ENCODE data around the gene EMC8. TPM values are rescaled to one million over a fixed set of nuclear protein-coding genes. Genes with fewer than 3 reads are reported as not detected.

EMC8 gene
- total RNA-seq, 4 donors from 2014 or later = 23.4 to 32.5 (median 26.8) TPM

- H3K4me3 ChIP-seq = no peak overlapping the region
- no peaks in the 10 kb centered on the region for H3K4me1 ChIP-seq
- H3K27ac ChIP-seq = no peak overlapping the region
- ATAC-seq = no peak
- TF ChIP-seq POLR2AphosphoS5 (IDR thresholded peaks at IDR 0.05) (no peak), CTCF (IDR thresholded peaks at IDR 0.05) (no peak), POLR2A (IDR thresholded peaks at IDR 0.05) (no peak), EP300 (IDR thresholded peaks at IDR 0.05) (no peak)
- peaks cover 40% of the 10 kb centered on the region for H3K27me3 ChIP-seq
- WGBS, 2 donors (ENCODE audit: low coverage in 1 of 2) = no CpG with 5 or more reads among the region's 12 CpGs
- no peaks in the 10 kb centered on the region for H3K36me3 ChIP-seq
- no peaks in the 10 kb centered on the region for H3K9me3 ChIP-seq
These were observed 36.4 kb downstream of the EMC8 start for GRCh38 chr16:85762970-85763369.

GRCh38 chr16:85761861-85762260 lies 37.5 kb downstream of the EMC8 start:
- Histone ChIP-seq H3K36me3 (no peaks in the 10 kb centered on the region), H3K9me3 (no peaks in the 10 kb centered on the region), H3K27me3 (peaks cover 40% of the 10 kb centered on the region), H3K4me3 (no peak overlapping the region), H3K27ac (no peak overlapping the region), H3K4me1 (no peaks in the 10 kb centered on the region)
- TF ChIP-seq POLR2A (IDR thresholded peaks at IDR 0.05) = no peak
- no peak for TF ChIP-seq POLR2AphosphoS5 (IDR thresholded peaks at IDR 0.05)
- TF ChIP-seq CTCF (IDR thresholded peaks at IDR 0.05) = no peak
- no peak for TF ChIP-seq EP300 (IDR thresholded peaks at IDR 0.05)
- no peak for ATAC-seq
- 45 to 65% methylated on average over 2 to 5 of the region's 6 CpGs for WGBS, 2 donors (ENCODE audit: low coverage in 1 of 2)

GRCh38 chr16:85759631-85760419 lies 39.5 kb downstream of the EMC8 start:
- whole genome bisulfite sequencing, 2 donors (ENCODE audit: low coverage in 1 of 2) = 56 to 68% methylated on average over 5 to 6 of the region's 20 CpGs
- TF ChIP-seq CTCF (IDR thresholded peaks at IDR 0.05) (peak in 1 of 4 experiments; percentile 30), POLR2AphosphoS5 (IDR thresholded peaks at IDR 0.05) (no peak)
- Histone ChIP-seq H3K27ac (no peak overlapping the region), H3K4me1 (no peaks in the 10 kb centered on the region), H3K9me3 (no peaks in the 10 kb centered on the region), H3K4me3 (no peak overlapping the region), H3K36me3 (no peaks in the 10 kb centered on the region), H3K27me3 (peaks cover 40% of the 10 kb centered on the region)
- no peak for ATAC-seq

- no peaks in the 10 kb centered on the region for H3K9me3 ChIP-seq
- ATAC-seq = no peak
- TF ChIP-seq POLR2A (IDR thresholded peaks at IDR 0.05) = no peak
- TF ChIP-seq EP300 (IDR thresholded peaks at IDR 0.05) = no peak
- TF ChIP-seq CTCF (IDR thresholded peaks at IDR 0.05) = no peak
- no peak for TF ChIP-seq POLR2AphosphoS5 (IDR thresholded peaks at IDR 0.05)
- no peaks in the 10 kb centered on the region for H3K4me1 ChIP-seq
- 56 to 63% methylated on average over 8 to 9 of the region's 16 CpGs for WGBS, 2 donors (ENCODE audit: low coverage in 1 of 2)
- H3K4me3 ChIP-seq = no peak overlapping the region
- no peak overlapping the region for H3K27ac ChIP-seq
- H3K27me3 ChIP-seq = peaks cover 40% of the 10 kb centered on the region
- no peaks in the 10 kb centered on the region for H3K36me3 ChIP-seq
These were observed 40.2 kb downstream of the EMC8 start for GRCh38 chr16:85759136-85759535.

GRCh38 chr16:85757341-85757822 lies 42.0 kb downstream of the EMC8 start:
- H3K36me3 ChIP-seq = no peaks in the 10 kb centered on the region
- H3K27ac ChIP-seq = no peak overlapping the region
- peaks cover 29% of the 10 kb centered on the region for H3K27me3 ChIP-seq
- ATAC-seq = no peak
- peaks cover 0 to 9% (median 4%) of the 10 kb centered on the region in 3 donors for H3K4me1 ChIP-seq
- H3K4me3 ChIP-seq = no peak overlapping the region
- no peaks in the 10 kb centered on the region for H3K9me3 ChIP-seq
- TF ChIP-seq EP300 (IDR thresholded peaks at IDR 0.05) (no peak), CTCF (IDR thresholded peaks at IDR 0.05) (no peak), POLR2AphosphoS5 (IDR thresholded peaks at IDR 0.05) (no peak), POLR2A (IDR thresholded peaks at IDR 0.05) (no peak)
- 67 to 89% methylated on average over 7 of the region's 7 CpGs for WGBS, 2 donors (ENCODE audit: low coverage in 1 of 2)

Measured in gastroesophageal sphincter (tissue), 4 donors.